HG03469 (cell line): ENCODE measurements around the gene ARL6IP6.

ENCODE experiments used
- ATAC-seq: cut with Tn5 transposase; IDR thresholded peaks from one replicate; pipeline ENCODE4 v1.9.1; 2021; ENCODE audit warnings: mild to moderate bottlenecking, moderate library complexity, moderate number of reproducible peaks; ENCODE audit not compliant: unreplicated experiment

The ARL6IP6 gene

GRCh38 chr2:152792974-152793373 lies 74.6 kb downstream of the ARL6IP6 start:
- no peak for ATAC-seq

GRCh38 chr2:152796941-152797340 lies 78.5 kb downstream of the ARL6IP6 start:
- ATAC-seq, result no peak

GRCh38 chr2:152804687-152805408 lies 86.4 kb downstream of the ARL6IP6 start:
- no peak for ATAC-seq

- ATAC-seq, result no peak
These were observed 93.5 kb downstream of the ARL6IP6 start for GRCh38 chr2:152811916-152812315.
